ENCODE data around the gene DENND2A. TPM values are rescaled to one million over a fixed set of nuclear protein-coding genes. Genes with fewer than 3 reads are reported as not detected.
"Not testable (repeated sequence)": the region's sequence is repeated elsewhere in the genome, so short reads cannot be mapped to it uniquely, and the experiment has no call there.

DENND2A gene
- total RNA-seq, 1 donor from 2014 or later = 10.8 TPM

GRCh38 chr7:140667476-140667875 is 26.9 kb upstream of the DENND2A start:
- intact Hi-C loops (cut with micrococcal nuclease) = no loop called here
- H3K36me3 ChIP-seq = no peaks in the 10 kb centered on the region
- DNase-seq = no peak
- peaks cover 4% of the 10 kb centered on the region for H3K4me1 ChIP-seq
- TF ChIP-seq CTCF (IDR thresholded peaks at IDR 0.05; ENCODE audit: borderline replicate concordance) = no peak
- H3K9me3 ChIP-seq (replicated peaks) = no peaks in the 10 kb centered on the region
- no peak overlapping the region for H3K27ac ChIP-seq (replicated peaks)
- H3K27me3 ChIP-seq (ENCODE audit: low read depth) = no peaks in the 10 kb centered on the region
- H3K4me3 ChIP-seq = no peak overlapping the region

GRCh38 chr7:140662938-140663337 is 22.3 kb upstream of the DENND2A start:
- H3K4me1 ChIP-seq; H3K36me3 ChIP-seq; H3K27me3 ChIP-seq (ENCODE audit: low read depth); H3K4me3 ChIP-seq; H3K9me3 ChIP-seq (replicated peaks); DNase-seq; H3K27ac ChIP-seq (replicated peaks); intact Hi-C loops (cut with micrococcal nuclease): not testable (repeated sequence)

- no peak for DNase-seq
- Histone ChIP-seq H3K4me3 (no peak overlapping the region), H3K27ac (replicated peaks) (no peak overlapping the region)
These were observed 20.5 kb upstream of the DENND2A start for GRCh38 chr7:140661124-140661523.

GRCh38 chr7:140659856-140660255 is 19.2 kb upstream of the DENND2A start:
- no peak overlapping the region for H3K27ac ChIP-seq (replicated peaks)
- DNase-seq = no peak
- no peaks in the 10 kb centered on the region for H3K36me3 ChIP-seq
- H3K4me1 ChIP-seq = peaks cover 18% of the 10 kb centered on the region
- intact Hi-C loops (cut with micrococcal nuclease) = no loop called here
- H3K27me3 ChIP-seq (ENCODE audit: low read depth) = no peaks in the 10 kb centered on the region
- H3K9me3 ChIP-seq (replicated peaks) = no peaks in the 10 kb centered on the region
- H3K4me3 ChIP-seq = no peak overlapping the region
- no peak for TF ChIP-seq CTCF (IDR thresholded peaks at IDR 0.05; ENCODE audit: borderline replicate concordance)

More at GRCh38 chr7:140661124-140661523, 20.5 kb upstream of the DENND2A start:
- H3K27me3 ChIP-seq (ENCODE audit: low read depth) = no peaks in the 10 kb centered on the region
- TF ChIP-seq CTCF (IDR thresholded peaks at IDR 0.05; ENCODE audit: borderline replicate concordance) = no peak
- intact Hi-C loops (cut with micrococcal nuclease) = no loop called here
- peaks cover 13% of the 10 kb centered on the region for H3K4me1 ChIP-seq
- H3K9me3 ChIP-seq (replicated peaks) = no peaks in the 10 kb centered on the region
- H3K36me3 ChIP-seq = no peaks in the 10 kb centered on the region

GRCh38 chr7:140657891-140658290 is 17.3 kb upstream of the DENND2A start:
- DNase-seq = no peak
- H3K4me3 ChIP-seq = no peak overlapping the region
- no peak overlapping the region for H3K27ac ChIP-seq (replicated peaks)
- intact Hi-C loops (cut with micrococcal nuclease) = no loop called here
- peaks cover 27% of the 10 kb centered on the region for H3K4me1 ChIP-seq
- H3K36me3 ChIP-seq = no peaks in the 10 kb centered on the region
- TF ChIP-seq CTCF (IDR thresholded peaks at IDR 0.05; ENCODE audit: borderline replicate concordance) = no peak
- no peaks in the 10 kb centered on the region for H3K9me3 ChIP-seq (replicated peaks)
- no peaks in the 10 kb centered on the region for H3K27me3 ChIP-seq (ENCODE audit: low read depth)

- Histone ChIP-seq H3K27ac (replicated peaks) (peak overlapping the region; percentile 50), H3K36me3 (no peaks in the 10 kb centered on the region), H3K9me3 (replicated peaks) (no peaks in the 10 kb centered on the region), H3K4me1 (peaks cover 28% of the 10 kb centered on the region), H3K27me3 (ENCODE audit: low read depth) (no peaks in the 10 kb centered on the region), H3K4me3 (peak overlapping the region; percentile 39)
- no peak for DNase-seq
- TF ChIP-seq CTCF (IDR thresholded peaks at IDR 0.05; ENCODE audit: borderline replicate concordance) = no peak
- intact Hi-C loops (cut with micrococcal nuclease) = no loop called here
These were observed 16.2 kb upstream of the DENND2A start for GRCh38 chr7:140656548-140657515.

Measured in left ventricle myocardium inferior (tissue), 1 donor.